K562 (cell line): ENCODE results near the gene TTC23L. TPM values are rescaled to one million over a fixed set of nuclear protein-coding genes. Genes with fewer than 3 reads are reported as not detected.

Source experiments
- CBX1 ChIP-seq: sonication (generic); IDR thresholded peaks from 2 replicates; pipeline ENCODE4 v1.6.1; 2016; ENCODE audit warnings: antibody characterized with exemption, low read depth, mild to moderate bottlenecking
- CBX5 ChIP-seq: IDR thresholded peaks from 2 replicates; pipeline ENCODE4 v1.6.1; 2014; ENCODE audit warnings: low read depth, borderline replicate concordance
- HCFC1 ChIP-seq: IDR thresholded peaks from 2 replicates; pipeline ENCODE4 v1.6.1; 2012; ENCODE audit warnings: low read depth, low read length, improper control_type of control experiment
- HMG20B ChIP-seq: fragments of 250-450 bp; sonication (Bioruptor Pico); IDR thresholded peaks from 2 replicates; pipeline ENCODE4 v1.5.0; 2021; ENCODE audit warnings: mild to moderate bottlenecking
- HMGN3 ChIP-seq: IDR thresholded peaks from 2 replicates; pipeline ENCODE4 v1.6.1; 2011; ENCODE audit warnings: borderline replicate concordance, low read depth, mild to moderate bottlenecking, mixed read lengths, low read length; ENCODE audit not compliant: insufficient read length; ENCODE audit errors: extremely low read depth
- PTTG1 ChIP-seq: fragments of 450-650 bp; IDR thresholded peaks from 2 replicates; pipeline ENCODE4 v1.6.1; 2016; ENCODE audit warnings: low read depth, mild to moderate bottlenecking, missing genetic modification characterization, missing compliant biosample characterization
- RFX5 ChIP-seq: IDR thresholded peaks from 2 replicates; pipeline ENCODE4 v1.6.1; 2011; ENCODE audit warnings: low read depth, mild to moderate bottlenecking, improper control_type of control experiment, low read length
- STAT5B ChIP-seq: fragments of 250-450 bp; sonication (Bioruptor Pico); IDR thresholded peaks from 2 replicates; pipeline ENCODE4 v1.8.0; 2021; ENCODE audit warnings: mild to moderate bottlenecking, inconsistent platforms
- WHSC1 ChIP-seq: IDR thresholded peaks from one replicate; pipeline ENCODE4 v1.6.1; 2012; ENCODE audit warnings: low read length, control low read depth, inconsistent platforms
- XRCC3 ChIP-seq: fragments of 450-650 bp; IDR thresholded peaks from 2 replicates; pipeline ENCODE4 v1.6.1; 2017; ENCODE audit warnings: mild to moderate bottlenecking, moderate library complexity
- ZNF384 ChIP-seq: IDR thresholded peaks from 2 replicates; pipeline ENCODE4 v1.6.1; 2012; ENCODE audit warnings: low read depth, low read length, improper control_type of control experiment
- ZNF77 ChIP-seq: fragments of 250-450 bp; sonication (Bioruptor Pico); IDR thresholded peaks from 2 replicates; pipeline ENCODE4 v1.5.0; 2020
- polyA plus RNA-seq, 8 experiments: library from polyadenylated mRNA; depleted of rRNA in 4 of 8; stranded (reverse) in 5 of 8; unstranded in 3 of 8; fragments of >200 nt; fragmentation: Nextera tagmentation in 2 of 8; fragmentation: Illumina TruSeq in 1 of 8; extraction: Ambion mirVana in 2 of 8; extraction: Trizol in 1 of 8; gene quantifications; 2 replicates each; pipeline versions ENCODE4 v1.2.1 to v1.2.3, GENCODE V29; 2011 to 2014; ENCODE audit warnings: inconsistent platforms in 1 of 8, missing spikeins in 1 of 8
- total RNA-seq, 7 experiments: library from RNA; depleted of rRNA in 6 of 7; stranded (reverse); fragments of >200 nt in 6 of 7; fragmentation: Illumina TruSeq in 2 of 7; extraction: Trizol in 2 of 7; gene quantifications; 2 replicates each; pipeline versions ENCODE4 v1.2.1 to v1.2.3, GENCODE V29; 2011 to 2021; ENCODE audit warnings: low replicate concordance in 1 of 7
- TF ChIP-seq, protein P1 (sequence below): sonication (generic); formaldehyde crosslinking; IDR thresholded peaks from 2 replicates; pipeline ENCODE4 v1.8.0; 2022; ENCODE audit warnings: mild to moderate bottlenecking, missing genetic modification reagents
- TF ChIP-seq, protein P2 (sequence below), 2 experiments: fragments of 450-650 bp in 1 of 2; IDR thresholded peaks; 2 replicates each; pipeline ENCODE4 v1.6.1; 2011 to 2017; ENCODE audit warnings: low read depth in 2 of 2, antibody characterized with exemption in 1 of 2, borderline replicate concordance in 1 of 2, low read length in 1 of 2, mild to moderate bottlenecking in 1 of 2, mixed read lengths in 1 of 2; ENCODE audit not compliant: control insufficient read depth in 1 of 2
- TF ChIP-seq, protein P3 (sequence below): IDR thresholded peaks from 2 replicates; pipeline ENCODE4 v1.6.1; 2012; ENCODE audit warnings: low read depth, low read length, improper control_type of control experiment, borderline replicate concordance
- TF ChIP-seq, protein P4 (sequence below), 3 experiments: fragments of 200-800 bp in 1 of 3; fragments of 250-450 bp in 1 of 3; fragments of 450-650 bp in 1 of 3; sonication (Bioruptor Pico) in 1 of 3; sonication (Bioruptor generic) in 1 of 3; formaldehyde crosslinking in 1 of 3; IDR thresholded peaks; 2 replicates each; pipeline versions ENCODE4 v1.6.1 to v1.8.0; 2016 to 2022; ENCODE audit warnings: mild to moderate bottlenecking in 2 of 3, missing genetic modification characterization in 2 of 3, missing compliant biosample characterization in 1 of 3, moderate library complexity in 1 of 3

TTC23L gene
- total and polyA plus RNA-seq, 9 of the 15 experiments (the other 6 are each of a cell fraction or from before 2014, with no cell fraction given), result 0.03 to 0.32 (median 0.14) TPM; not detected in 2

DNA sequence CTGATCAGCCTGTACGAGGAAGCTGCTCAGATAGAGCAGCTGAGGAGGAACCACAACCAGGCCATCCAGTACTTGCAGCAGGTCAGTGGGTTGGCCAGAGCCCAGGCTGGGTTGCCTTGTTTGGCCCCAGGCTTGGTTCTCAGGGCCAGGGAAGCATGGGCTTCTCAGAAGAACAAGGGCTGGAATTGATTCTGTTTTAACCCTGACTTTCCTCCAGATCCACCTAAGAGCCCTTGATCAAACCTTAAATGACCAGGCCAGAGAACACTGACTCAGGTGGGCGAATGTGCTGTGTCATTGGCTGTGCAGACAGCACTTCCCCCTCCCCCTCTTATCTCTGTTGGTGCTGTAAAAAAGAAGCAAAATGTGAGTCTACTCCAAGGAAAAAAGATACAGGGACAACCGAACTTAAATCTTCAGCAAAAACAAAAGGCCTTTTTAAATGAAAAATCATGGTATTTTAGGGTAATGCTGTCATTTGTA lies 28.1 kb downstream of the TTC23L start (continued):
- TF ChIP-seq, protein P1, sequence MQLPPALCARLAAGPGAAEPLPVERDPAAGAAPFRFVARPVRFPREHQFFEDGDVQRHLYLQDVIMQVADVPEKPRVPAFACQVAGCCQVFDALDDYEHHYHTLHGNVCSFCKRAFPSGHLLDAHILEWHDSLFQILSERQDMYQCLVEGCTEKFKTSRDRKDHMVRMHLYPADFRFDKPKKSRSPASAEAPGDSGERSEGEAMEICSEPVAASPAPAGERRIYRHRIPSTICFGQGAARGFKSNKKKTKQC, result no peak
- TF ChIP-seq RFX5 (no peak), WHSC1 (no peak), HMG20B (CRISPR knock-in tag) (no peak), ZNF77 (no peak), HMGN3 (no peak), XRCC3 (no peak), CBX5 (no peak), ZNF384 (peak; percentile 71), CBX1 (no peak), PTTG1 (tag) (no peak), HCFC1 (0 out of 2 replicates have a peak, but pooled peaks have one; percentile 18), STAT5B (no peak)
- TF ChIP-seq, protein P2, sequence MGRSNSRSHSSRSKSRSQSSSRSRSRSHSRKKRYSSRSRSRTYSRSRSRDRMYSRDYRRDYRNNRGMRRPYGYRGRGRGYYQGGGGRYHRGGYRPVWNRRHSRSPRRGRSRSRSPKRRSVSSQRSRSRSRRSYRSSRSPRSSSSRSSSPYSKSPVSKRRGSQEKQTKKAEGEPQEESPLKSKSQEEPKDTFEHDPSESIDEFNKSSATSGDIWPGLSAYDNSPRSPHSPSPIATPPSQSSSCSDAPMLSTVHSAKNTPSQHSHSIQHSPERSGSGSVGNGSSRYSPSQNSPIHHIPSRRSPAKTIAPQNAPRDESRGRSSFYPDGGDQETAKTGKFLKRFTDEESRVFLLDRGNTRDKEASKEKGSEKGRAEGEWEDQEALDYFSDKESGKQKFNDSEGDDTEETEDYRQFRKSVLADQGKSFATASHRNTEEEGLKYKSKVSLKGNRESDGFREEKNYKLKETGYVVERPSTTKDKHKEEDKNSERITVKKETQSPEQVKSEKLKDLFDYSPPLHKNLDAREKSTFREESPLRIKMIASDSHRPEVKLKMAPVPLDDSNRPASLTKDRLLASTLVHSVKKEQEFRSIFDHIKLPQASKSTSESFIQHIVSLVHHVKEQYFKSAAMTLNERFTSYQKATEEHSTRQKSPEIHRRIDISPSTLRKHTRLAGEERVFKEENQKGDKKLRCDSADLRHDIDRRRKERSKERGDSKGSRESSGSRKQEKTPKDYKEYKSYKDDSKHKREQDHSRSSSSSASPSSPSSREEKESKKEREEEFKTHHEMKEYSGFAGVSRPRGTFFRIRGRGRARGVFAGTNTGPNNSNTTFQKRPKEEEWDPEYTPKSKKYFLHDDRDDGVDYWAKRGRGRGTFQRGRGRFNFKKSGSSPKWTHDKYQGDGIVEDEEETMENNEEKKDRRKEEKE (IDR thresholded peaks at IDR 0.05; ENCODE audit: borderline replicate concordance in 1 of 2, control insufficient read depth in 1 of 2, low read depth in 2 of 2, low read length in 1 of 2), result no peak
- TF ChIP-seq, protein P3, sequence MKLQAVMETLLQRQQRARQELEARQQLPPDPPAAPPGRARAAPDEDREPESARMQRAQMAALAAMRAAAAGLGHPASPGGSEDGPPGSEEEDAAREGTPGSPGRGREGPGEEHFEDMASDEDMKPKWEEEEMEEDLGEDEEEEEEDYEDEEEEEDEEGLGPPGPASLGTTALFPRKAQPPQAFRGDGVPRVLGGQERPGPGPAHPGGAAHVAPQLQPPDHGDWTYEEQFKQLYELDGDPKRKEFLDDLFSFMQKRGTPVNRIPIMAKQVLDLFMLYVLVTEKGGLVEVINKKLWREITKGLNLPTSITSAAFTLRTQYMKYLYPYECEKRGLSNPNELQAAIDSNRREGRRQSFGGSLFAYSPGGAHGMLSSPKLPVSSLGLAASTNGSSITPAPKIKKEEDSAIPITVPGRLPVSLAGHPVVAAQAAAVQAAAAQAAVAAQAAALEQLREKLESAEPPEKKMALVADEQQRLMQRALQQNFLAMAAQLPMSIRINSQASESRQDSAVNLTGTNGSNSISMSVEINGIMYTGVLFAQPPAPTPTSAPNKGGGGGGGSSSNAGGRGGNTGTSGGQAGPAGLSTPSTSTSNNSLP, result no peak
- TF ChIP-seq, protein P4, sequence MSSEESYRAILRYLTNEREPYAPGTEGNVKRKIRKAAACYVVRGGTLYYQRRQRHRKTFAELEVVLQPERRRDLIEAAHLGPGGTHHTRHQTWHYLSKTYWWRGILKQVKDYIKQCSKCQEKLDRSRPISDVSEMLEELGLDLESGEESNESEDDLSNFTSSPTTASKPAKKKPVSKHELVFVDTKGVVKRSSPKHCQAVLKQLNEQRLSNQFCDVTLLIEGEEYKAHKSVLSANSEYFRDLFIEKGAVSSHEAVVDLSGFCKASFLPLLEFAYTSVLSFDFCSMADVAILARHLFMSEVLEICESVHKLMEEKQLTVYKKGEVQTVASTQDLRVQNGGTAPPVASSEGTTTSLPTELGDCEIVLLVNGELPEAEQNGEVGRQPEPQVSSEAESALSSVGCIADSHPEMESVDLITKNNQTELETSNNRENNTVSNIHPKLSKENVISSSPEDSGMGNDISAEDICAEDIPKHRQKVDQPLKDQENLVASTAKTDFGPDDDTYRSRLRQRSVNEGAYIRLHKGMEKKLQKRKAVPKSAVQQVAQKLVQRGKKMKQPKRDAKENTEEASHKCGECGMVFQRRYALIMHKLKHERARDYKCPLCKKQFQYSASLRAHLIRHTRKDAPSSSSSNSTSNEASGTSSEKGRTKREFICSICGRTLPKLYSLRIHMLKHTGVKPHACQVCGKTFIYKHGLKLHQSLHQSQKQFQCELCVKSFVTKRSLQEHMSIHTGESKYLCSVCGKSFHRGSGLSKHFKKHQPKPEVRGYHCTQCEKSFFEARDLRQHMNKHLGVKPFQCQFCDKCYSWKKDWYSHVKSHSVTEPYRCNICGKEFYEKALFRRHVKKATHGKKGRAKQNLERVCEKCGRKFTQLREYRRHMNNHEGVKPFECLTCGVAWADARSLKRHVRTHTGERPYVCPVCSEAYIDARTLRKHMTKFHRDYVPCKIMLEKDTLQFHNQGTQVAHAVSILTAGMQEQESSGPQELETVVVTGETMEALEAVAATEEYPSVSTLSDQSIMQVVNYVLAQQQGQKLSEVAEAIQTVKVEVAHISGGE (CRISPR knock-in tag; IDR thresholded peaks at IDR 0.05), result no peak
